ENCODE data around the gene SLC25A47. TPM values are rescaled to one million over a fixed set of nuclear protein-coding genes. Genes with fewer than 3 reads are reported as not detected.
A peak's percentile ranks its signal among the peaks of the same experiment; 100 is the strongest.
"Not testable (repeated sequence)": the region's sequence is repeated elsewhere in the genome, so short reads cannot be mapped to it uniquely, and the experiment has no call there.

SLC25A47 gene
- total RNA-seq, 4 donors from 2014 or later: 0.54 to 1.2 TPM; not detected in 2

DNA sequence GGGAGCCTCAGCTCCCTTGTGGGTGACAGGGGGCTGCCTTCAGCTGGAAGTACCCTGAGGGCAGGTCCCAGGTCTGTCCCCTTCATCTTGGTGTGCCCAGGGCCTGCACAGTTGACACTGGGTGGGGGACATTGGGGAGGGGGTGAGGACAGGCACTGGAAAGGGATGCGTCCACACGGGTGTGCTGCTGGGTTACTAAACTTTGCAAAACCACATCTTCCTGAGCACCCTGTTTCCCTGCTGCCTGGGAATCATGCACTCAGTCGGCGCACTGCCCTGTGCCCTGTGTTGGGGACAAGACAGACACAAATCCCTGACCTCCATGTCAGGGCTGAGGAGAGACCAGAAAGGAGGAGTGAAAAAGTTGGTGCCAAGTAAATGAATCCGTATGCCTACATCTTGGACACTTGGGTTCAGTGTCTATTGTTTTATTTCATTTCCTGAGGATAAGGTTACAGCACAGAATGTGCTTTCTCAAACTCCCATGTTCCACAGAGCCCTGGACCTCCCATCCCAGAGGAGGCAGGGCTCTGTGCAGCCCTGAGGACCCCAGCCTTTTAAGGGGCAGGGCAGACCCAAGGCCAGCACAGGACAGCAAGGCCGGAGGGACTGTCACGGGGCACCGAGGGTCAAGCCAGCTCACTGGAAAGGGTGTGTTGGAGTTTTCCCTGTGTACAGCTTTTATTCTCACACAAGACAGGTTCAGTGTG lies 14.0 kb upstream of the SLC25A47 start:
- Histone ChIP-seq H3K36me3 (no peaks in the 10 kb centered on the region), H3K27me3 (no peaks in the 10 kb centered on the region), H3K4me1 (peaks cover 0 to 26% (median 6%) of the 10 kb centered on the region in 4 donors), H3K9me3 (no peaks in the 10 kb centered on the region), H3K4me3 (no peak overlapping the region), H3K27ac (no peak overlapping the region)
- no peak for DNase-seq
- TF ChIP-seq, protein P1, sequence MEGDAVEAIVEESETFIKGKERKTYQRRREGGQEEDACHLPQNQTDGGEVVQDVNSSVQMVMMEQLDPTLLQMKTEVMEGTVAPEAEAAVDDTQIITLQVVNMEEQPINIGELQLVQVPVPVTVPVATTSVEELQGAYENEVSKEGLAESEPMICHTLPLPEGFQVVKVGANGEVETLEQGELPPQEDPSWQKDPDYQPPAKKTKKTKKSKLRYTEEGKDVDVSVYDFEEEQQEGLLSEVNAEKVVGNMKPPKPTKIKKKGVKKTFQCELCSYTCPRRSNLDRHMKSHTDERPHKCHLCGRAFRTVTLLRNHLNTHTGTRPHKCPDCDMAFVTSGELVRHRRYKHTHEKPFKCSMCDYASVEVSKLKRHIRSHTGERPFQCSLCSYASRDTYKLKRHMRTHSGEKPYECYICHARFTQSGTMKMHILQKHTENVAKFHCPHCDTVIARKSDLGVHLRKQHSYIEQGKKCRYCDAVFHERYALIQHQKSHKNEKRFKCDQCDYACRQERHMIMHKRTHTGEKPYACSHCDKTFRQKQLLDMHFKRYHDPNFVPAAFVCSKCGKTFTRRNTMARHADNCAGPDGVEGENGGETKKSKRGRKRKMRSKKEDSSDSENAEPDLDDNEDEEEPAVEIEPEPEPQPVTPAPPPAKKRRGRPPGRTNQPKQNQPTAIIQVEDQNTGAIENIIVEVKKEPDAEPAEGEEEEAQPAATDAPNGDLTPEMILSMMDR (IDR thresholded peaks at IDR 0.05): no peak
- no peak for TF ChIP-seq POLR2A (IDR thresholded peaks at IDR 0.05)

DNA sequence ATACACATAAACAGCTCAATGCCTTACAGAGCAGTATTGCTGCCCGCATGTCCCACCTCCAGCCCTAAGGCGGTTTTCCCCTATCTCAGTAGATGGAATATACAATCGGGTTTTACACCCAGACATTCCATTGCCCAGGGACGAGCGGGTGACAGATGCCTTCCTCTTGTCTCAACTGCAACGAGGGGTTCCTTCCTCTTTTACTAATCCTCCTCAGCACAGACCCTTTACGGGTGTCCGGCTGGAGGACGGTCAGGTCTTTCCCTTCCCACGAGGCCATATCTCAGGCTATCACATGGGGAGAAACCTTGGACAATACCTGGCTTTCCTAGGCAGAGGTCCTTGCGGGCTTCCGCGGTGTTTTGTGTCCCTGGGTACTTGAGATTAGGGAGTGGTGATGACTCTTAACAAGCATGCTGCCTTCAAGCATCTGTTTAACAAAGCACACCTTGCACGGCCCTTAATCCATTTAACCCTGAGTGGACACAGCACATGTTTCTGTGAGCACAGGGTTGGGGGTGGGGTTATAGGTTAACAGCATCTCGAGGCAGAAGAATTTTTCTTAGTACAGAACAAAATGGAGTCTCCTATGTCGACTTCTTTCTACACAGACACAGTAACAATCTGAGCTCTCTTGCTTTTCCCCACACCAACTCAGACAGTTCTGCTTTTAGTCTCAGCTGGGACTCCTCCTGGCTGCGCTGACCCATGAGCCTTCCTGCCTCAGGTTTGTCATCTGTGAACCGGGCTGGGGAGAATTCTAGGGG lies 10.8 kb upstream of the SLC25A47 start:
- H3K36me3 ChIP-seq, H3K4me3 ChIP-seq, H3K27me3 ChIP-seq, H3K9me3 ChIP-seq, DNase-seq: not testable (repeated sequence)
- Histone ChIP-seq H3K27ac (peak overlapping the region in 1 of 4 donors; percentile 5), H3K4me1 (peaks cover 0 to 10% (median 1%) of the 10 kb centered on the region in 4 donors)

DNA sequence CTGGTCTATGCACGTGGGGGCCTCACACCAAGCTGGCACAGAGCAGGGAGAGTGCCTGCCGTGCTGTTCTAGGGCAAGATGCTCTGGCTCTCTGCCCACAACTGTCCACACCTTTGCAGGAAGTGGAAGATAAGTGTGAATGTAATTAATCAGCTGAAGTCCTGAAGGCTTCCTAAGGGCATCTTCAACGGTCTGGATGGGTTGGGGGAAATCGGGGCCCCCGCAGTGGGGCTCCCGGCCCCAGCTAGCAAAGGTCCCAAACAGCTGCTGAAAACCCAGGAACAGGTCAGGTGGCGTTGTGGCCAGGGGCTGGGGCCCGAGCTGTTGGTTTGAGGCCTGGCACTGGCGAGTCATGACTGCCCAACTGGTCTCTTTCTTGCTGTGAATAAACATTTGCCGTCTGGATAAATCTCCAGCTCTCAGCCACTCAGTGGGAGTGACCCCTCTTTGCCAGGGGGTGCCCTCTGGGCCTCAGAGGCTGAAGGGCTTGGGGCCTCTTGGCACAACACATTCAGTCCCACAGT lies 10.2 kb upstream of the SLC25A47 start:
- H3K4me3 ChIP-seq: no peak overlapping the region
- DNase-seq: no peak
- H3K27ac ChIP-seq: no peak overlapping the region
- no peaks in the 10 kb centered on the region for H3K36me3 ChIP-seq
- H3K27me3 ChIP-seq: no peaks in the 10 kb centered on the region
- no peaks in the 10 kb centered on the region for H3K9me3 ChIP-seq
- peaks cover 0 to 7% (median 0%) of the 10 kb centered on the region in 4 donors for H3K4me1 ChIP-seq
- TF ChIP-seq, protein P1 (IDR thresholded peaks at IDR 0.05): no peak
- no peak for TF ChIP-seq POLR2A (IDR thresholded peaks at IDR 0.05)

DNA sequence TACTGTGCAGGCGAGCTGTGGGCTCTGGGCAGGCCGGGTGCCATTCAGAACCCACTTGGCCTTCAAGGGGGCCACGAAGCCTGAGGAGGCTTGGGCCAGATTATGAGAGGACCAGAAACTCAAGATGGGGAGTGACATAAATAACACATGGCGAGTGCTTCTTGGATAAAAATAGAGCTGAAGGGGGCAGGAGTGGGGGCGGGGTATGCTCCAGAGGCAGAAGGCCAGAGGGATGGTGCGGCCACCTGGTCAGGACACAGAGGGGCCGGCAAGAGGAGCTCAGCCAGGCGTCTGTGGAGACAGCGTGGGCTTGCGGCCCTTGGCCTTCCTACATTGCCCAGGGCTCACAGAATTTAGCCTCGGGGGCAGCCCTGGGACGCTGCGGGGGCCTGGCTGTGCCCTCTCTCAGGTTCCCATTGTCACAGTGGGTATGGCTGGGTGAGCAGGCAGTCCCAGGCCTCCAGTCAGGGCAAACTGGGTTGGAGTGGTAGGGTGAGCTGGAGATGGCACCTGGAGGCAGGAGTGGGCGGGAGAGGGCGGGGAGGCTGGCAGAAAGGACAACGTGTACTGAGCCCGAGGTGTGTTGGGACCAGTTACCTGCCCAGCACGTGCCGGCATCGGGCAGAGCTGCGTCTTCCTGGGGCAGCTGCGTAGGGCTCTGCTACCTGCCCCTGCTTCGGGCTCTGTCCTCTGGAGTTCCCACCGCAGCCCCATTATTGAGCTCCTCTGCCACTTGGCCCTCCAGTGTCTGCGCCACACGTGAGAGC lies 9.5 kb upstream of the SLC25A47 start:
- no peak for DNase-seq
- no peaks in the 10 kb centered on the region for H3K36me3 ChIP-seq
- H3K27me3 ChIP-seq: no peaks in the 10 kb centered on the region
- no peak for TF ChIP-seq POLR2A (IDR thresholded peaks at IDR 0.05)
- TF ChIP-seq, protein P1 (IDR thresholded peaks at IDR 0.05): no peak
- H3K27ac ChIP-seq: no peak overlapping the region
- H3K4me3 ChIP-seq: no peak overlapping the region
- peaks cover 0 to 10% (median 2%) of the 10 kb centered on the region in 4 donors for H3K4me1 ChIP-seq
- H3K9me3 ChIP-seq: no peaks in the 10 kb centered on the region

DNA sequence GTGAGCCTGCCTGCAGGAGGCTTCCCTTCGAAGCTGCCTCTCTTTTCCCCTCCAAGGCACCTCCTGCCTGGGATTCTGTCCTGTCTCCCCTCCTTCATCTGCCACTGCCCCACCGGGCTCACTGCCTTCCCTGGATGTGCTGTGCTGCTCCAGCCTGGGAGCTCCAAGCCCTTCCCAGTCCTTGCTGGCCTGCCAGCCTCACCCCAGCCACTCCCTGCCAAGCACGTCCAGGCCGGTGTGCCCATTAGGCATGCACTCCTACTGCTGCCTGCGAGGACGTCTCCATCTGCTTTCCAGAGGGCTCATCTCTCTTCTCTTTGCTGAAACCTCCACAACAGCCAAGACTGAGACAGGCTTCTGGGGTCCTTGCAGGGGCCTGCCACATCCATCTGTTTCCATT lies 8.4 kb upstream of the SLC25A47 start:
- DNase-seq: no peak
- Histone ChIP-seq H3K4me3 (no peak overlapping the region), H3K27me3 (no peaks in the 10 kb centered on the region), H3K9me3 (no peaks in the 10 kb centered on the region), H3K4me1 (peaks cover 0 to 10% (median 3%) of the 10 kb centered on the region in 4 donors), H3K27ac (no peak overlapping the region), H3K36me3 (no peaks in the 10 kb centered on the region)
- TF ChIP-seq POLR2A (IDR thresholded peaks at IDR 0.05): no peak
- TF ChIP-seq, protein P1 (IDR thresholded peaks at IDR 0.05): no peak

All from Peyer's patch (tissue), 4 donors.